ELR (cell line): ENCODE results near the gene IQGAP2.
"Not testable (repeated sequence)": the region's sequence is repeated elsewhere in the genome, so short reads cannot be mapped to it uniquely, and the experiment has no call there.

ENCODE experiments used
- DNase-seq: peaks from one replicate; pipeline ENCODE4 v3.0.0-alpha.2; 2015; ENCODE audit warnings: low read depth

Gene IQGAP2

DNA sequence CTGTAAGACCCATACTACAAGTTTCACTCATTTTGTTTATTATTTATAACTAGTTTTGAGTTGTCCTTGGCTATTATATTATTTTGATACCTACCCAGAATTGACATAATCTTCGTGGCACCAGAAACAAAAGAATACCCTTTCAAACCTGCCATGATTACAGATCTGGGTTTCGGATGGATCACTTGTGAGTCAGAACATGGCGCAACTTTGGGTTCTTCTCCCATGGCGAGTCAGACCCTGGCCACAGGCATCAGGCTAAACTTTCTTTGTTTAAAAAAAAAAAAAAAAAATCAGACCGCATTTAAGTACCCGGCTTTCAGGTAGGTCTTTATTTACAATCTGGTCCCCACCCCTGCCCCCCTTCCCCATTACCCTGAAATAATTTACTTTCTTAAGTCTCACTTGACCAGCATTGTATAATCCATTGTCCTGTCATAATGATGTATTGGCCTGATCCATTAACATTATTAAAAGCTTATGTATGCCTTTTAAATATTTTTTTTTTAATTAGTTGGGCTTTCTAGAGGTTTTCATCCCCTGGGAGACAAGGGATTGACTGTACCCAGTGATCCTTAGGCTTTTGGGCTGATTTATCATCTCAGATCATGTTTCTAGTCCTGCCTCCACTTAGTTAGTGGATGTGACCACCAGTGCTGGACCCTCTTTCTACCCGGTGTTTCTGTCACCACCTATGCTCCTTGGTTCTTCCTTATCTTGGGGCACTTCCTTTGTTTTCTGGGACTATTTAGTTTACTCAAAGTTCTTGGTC is 176.3 kb downstream of the IQGAP2 start:
- peak; percentile 49 for DNase-seq

- DNase-seq = no peak
These were observed 177.9 kb downstream of the IQGAP2 start for GRCh38 chr5:76580981-76581380.

DNA sequence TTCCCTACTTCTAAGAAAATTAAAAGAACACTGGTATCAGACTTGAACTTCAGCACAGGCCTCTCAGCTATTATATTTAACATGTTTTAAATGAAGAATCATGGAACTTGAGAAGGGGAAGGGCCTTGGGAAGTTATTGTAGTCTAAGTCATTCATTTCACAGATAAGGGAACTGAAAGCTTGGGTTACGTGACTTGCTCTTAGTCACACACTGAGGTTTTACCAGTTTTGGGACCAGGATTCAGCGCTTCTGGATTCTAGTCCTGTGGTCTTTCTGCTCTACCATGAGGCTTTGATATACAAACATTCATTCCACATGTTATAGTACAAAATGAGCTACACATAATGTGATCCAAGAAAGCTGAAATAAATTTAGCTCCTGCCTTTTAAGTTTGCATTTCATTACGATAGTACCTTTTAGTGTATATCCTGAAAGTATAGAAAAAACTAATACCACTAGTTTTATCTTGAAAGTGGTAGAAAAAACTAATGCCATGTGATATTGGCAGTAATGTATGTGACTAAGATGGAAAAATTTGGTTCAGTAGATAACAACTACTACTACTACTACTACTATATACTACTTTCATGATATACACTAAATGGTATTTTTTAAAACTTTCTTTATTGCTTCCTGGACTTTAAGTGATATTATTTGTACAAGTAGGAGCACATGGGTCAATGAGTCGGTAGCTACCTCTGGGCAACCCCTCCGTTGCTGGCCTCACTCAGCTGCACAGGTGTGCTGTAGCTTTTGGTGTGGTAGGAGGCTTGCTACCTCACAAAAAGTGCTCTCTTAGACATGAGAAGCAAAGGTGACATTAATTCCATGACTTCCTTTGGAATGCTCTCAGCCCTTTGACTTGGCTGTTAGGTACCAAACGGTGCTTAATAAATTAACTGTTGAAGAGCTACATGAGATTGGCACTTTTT is 179.4 kb downstream of the IQGAP2 start:
- DNase-seq = peak; percentile 29

GRCh38 chr5:76583163-76584047 is 180.3 kb downstream of the IQGAP2 start:
- DNase-seq = peak; percentile 43

- DNase-seq = no peak
These were observed 182.7 kb downstream of the IQGAP2 start for GRCh38 chr5:76585783-76586217.

DNA sequence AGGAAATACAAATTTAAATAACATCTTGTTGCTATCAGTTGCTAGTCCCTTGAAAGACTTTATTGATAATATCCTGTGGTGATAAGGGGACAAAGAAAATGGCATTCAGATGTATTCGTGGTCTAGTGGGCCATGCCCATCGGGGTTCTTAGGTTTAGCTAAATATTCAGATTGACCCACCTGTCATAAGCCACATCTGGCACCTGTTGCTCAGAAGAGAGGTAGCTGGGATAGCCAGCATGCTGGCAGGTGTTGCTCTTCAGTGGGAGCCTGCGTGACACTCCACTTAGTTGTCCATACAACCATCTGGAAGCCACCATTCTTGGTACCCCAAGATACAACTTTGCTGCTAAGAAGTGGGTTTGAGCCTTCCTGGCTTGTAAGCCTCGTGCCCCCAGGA is 183.4 kb downstream of the IQGAP2 start:
- no peak for DNase-seq

DNA sequence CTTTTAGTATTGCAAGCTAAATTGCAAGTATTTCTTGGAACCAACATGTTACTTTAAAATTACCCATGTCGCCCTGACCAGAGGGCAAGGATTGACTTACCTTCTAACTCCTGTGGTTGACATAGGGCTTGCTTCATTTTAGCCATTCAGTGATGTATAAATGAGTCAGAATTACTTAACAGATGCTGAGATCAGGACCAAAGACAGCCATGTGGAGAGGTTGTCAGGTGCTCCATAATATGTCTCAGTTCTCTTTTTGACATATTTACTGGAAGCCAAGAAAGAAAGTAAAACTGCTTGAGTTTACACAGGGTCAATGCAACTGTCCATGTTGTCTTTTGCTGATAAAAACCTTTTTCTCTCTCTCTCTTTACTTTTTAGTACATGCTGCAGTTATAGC is 186.9 kb downstream of the IQGAP2 start:
- peak; percentile 10 for DNase-seq

GRCh38 chr5:76591366-76591765 is 188.3 kb downstream of the IQGAP2 start:
- DNase-seq = no peak

DNA sequence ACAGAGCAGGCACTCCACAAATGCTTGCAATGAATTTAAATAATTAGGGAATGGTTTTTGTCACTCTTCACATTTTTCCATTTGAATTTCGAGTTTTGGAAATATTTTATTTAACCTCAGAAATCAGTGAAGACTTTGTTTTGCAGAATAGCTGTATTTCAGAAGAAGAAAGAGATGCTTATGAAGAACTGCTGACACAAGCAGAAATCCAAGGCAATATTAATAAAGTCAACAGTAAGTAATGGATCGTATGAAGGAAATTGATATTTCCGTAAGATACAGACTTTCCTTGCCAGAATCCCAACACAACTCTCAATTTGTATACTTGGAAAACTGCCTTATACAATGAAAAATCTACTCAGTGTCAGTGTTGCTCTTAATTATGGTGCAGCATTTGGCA is 189.6 kb downstream of the IQGAP2 start:
- no peak for DNase-seq

DNA sequence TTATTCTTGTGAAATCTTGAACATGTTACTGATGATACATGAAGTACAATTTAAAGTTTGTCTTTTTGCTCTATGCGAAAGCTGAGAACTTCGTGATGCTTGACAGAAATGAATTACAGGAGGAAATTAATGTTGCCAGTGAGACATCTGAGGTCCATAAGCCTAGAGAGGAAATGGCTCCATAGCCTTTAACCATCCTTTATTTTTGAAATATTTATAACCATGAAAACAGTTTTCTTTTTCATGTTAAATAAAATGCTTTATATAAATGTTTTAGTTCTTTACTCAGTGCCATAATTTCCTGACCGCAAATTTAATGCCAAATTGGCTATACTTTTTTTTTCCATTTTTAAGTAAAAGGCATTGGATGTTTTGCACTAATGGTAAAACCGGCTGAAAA is 191.0 kb downstream of the IQGAP2 start:
- DNase-seq = no peak

- no peak for DNase-seq
These were observed 192.8 kb downstream of the IQGAP2 start for GRCh38 chr5:76595755-76596481.

GRCh38 chr5:76598531-76598930 is 195.4 kb downstream of the IQGAP2 start:
- no peak for DNase-seq

DNA sequence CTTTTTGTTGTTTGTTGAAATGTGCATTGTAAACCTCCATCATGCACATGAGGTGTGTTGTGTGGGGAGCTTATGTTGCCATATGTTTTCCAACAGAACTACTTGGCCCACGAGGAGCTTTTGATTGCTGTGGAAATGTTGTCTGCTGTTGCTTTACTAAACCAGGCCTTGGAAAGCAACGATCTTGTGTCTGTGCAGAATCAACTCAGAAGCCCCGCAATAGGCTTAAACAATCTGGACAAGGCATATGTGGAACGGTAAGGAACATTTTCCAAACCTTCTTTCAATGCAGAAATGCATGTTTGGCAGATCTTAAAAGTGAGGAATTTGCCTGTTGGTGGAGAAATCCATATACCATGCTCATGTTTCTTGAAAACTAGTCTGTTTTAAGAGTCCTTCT is 197.6 kb downstream of the IQGAP2 start:
- DNase-seq = no peak

- peak; percentile 83 for DNase-seq
These were observed 198.4 kb downstream of the IQGAP2 start for GRCh38 chr5:76601470-76601869.

GRCh38 chr5:76602094-76602726 is 199.1 kb downstream of the IQGAP2 start:
- peak; percentile 56 for DNase-seq

DNA sequence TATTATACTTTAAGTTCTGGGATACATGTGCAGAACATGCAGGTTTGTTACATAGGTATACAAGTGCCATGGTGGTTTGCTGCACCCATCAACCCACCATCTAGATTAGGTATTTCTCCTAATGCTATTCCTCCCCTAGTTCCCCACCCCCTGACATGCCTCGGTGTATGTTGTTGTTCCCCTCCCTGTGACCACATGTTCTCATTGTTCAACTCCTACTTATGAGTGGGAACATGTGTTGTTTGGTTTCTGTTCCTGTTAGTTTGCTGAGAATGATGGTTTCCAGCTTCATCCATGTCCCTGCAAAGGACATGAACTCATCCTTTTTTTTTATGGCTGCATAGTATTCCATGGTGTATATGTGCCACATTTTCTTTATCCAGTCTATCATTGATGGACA is 200.9 kb downstream of the IQGAP2 start:
- not testable (repeated sequence) for DNase-seq

- peak; percentile 45 for DNase-seq
These were observed 201.8 kb downstream of the IQGAP2 start for GRCh38 chr5:76604838-76605237.

DNA sequence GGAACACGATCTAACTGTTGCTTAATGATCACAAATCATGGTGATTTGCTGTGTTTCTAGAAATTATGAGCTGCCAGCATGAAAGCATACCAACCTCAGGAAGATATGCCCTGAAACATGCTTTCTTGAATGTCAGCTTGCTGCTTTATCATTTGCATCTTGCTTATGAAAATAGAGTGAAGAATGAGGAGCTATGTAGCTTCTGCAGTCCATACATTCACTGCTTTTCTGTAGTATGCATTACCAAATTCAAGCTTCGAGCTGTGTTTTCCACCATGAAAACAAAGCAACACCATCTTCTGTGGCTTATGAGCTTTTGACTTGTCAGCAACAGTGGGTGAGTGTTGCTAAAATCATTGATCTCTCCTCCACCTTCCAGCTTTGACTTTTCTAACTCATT is 203.6 kb downstream of the IQGAP2 start:
- DNase-seq = no peak

- DNase-seq = peak; percentile 30
These were observed 204.3 kb downstream of the IQGAP2 start for GRCh38 chr5:76607353-76607871.

- peak; percentile 71 for DNase-seq
These were observed 205.7 kb downstream of the IQGAP2 start for GRCh38 chr5:76608833-76609232.

GRCh38 chr5:76610196-76610595 is 207.1 kb downstream of the IQGAP2 start:
- DNase-seq = no peak
